ENCODE measurements around the gene TTLL9. TPM values are rescaled to one million over a fixed set of nuclear protein-coding genes. Genes with fewer than 3 reads are reported as not detected.
"Not testable (repeated sequence)": the region's sequence is repeated elsewhere in the genome, so short reads cannot be mapped to it uniquely, and the experiment has no call there.

Gene TTLL9
- total and polyA plus RNA-seq, 8 donors = 0.14 to 1.4 (median 0.35) TPM; not detected in 1

DNA sequence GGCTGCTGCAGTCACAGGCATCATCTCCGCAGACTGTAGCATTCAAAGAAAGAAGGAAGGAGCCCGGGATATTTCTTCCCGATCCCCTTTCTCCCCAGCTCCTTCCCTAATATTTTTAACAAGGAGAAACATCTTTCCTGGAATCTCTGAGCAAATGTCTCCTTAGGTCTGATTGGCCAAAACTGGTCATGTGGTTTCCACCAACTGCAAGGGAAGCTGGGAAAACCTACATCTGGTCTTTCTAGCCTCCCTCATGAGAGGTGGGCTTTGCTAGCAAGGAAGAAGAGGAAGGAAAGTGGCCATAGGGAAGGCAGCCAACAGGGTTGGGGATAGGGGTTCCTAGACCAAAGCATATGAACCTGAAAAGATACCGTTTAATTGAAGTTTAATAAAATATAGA is 46.3 kb downstream of the TTLL9 start:
- H3K27me3 ChIP-seq = no peaks in the 10 kb centered on the region
- H3K27ac ChIP-seq = no peak overlapping the region
- no peaks in the 10 kb centered on the region for H3K4me1 ChIP-seq
- intact Hi-C loops (cut with DNase I) = no loop called here
- WGBS, 2 donors = 75 to 86% methylated on average over 4 of the region's 4 CpGs
- DNase-seq (no peak), ATAC-seq (no peak), FAIRE-seq (no peak)
- H3K9me3 ChIP-seq = no peaks in the 10 kb centered on the region
- H3K4me3 ChIP-seq = no peak overlapping the region
- no peaks in the 10 kb centered on the region for H3K36me3 ChIP-seq
- TF ChIP-seq, protein P1, sequence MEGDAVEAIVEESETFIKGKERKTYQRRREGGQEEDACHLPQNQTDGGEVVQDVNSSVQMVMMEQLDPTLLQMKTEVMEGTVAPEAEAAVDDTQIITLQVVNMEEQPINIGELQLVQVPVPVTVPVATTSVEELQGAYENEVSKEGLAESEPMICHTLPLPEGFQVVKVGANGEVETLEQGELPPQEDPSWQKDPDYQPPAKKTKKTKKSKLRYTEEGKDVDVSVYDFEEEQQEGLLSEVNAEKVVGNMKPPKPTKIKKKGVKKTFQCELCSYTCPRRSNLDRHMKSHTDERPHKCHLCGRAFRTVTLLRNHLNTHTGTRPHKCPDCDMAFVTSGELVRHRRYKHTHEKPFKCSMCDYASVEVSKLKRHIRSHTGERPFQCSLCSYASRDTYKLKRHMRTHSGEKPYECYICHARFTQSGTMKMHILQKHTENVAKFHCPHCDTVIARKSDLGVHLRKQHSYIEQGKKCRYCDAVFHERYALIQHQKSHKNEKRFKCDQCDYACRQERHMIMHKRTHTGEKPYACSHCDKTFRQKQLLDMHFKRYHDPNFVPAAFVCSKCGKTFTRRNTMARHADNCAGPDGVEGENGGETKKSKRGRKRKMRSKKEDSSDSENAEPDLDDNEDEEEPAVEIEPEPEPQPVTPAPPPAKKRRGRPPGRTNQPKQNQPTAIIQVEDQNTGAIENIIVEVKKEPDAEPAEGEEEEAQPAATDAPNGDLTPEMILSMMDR (IDR thresholded peaks at IDR 0.05) = no peak

GRCh38 chr20:31917962-31918412 is 47.6 kb downstream of the TTLL9 start:
- FAIRE-seq; H3K4me1 ChIP-seq; H3K4me3 ChIP-seq; H3K9me3 ChIP-seq; ATAC-seq; DNase-seq; H3K27ac ChIP-seq; H3K36me3 ChIP-seq; H3K27me3 ChIP-seq; intact Hi-C loops (cut with DNase I): not testable (repeated sequence)
- 7 to 13% methylated on average over 7 of the region's 7 CpGs for WGBS, 2 donors

DNA sequence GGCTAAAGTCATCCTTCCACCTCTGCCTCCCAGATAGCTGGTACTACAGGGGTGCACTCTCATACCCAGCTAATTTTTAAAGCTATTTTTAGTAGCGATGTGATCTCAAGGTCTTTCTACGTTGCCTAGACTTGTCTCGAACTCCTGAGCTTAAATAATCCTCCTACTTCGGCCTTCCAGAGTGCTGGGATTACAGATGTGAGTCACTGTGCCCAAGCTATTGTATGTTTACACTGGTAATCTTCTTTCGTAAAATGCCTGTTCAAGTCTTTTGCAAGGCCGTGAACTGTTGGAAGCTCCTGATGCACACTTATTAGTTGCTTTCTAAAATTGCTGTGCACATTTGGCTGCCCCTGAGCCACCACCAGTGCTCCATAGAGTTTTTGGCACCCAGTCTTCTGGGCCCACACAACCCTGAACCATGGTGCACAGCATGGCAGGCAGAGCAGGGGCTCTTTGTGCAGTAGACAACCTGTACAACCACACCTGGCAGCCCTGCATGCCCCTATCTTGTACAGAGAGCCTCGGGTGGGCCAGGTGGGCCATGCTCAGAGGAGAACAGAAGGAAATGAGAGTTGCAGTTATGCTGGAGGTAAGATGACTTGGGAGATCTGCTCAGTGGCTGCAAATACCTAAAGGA is 48.2 kb downstream of the TTLL9 start:
- TF ChIP-seq, protein P1 (IDR thresholded peaks at IDR 0.05) = no peak
- DNase-seq = no peak
- WGBS, 2 donors = 56% methylated on average over 7 of the region's 7 CpGs

DNA sequence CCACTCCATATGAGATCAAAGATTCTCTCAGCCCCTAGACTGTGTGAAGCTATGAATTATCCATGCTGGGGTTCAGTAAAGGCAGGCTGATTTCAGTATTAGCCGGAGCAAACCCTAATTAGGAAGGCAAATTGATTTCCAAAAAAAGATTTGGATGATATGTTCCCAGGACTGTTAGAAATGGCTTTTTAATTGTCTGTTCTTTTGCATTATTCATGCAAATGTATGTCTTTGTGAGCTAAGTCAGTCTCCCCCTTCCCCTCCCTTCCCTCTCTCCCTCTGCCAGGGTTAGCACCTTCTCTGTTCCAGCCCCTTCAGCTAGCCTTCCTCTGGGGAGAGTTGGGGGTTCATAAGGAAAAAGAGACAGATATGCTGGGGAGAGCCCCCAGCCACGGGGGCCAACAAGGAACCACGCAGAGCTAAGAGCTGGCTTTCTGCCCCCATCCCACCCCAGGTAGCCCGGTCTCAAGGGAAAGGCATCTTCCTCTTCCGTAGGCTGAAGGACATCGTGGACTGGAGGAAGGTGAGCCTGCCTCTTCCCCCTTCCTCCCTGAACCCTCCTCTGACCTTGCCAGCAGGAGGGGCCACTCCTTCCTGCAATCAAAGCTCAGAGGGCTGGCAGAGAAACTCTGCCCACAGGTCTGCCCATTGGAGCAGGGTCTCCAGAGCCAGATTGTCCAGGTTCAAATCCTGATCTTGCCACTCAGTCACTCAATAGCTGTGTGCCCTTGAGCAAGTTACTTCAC is 49.1 kb downstream of the TTLL9 start:
- no peaks in the 10 kb centered on the region for H3K9me3 ChIP-seq
- intact Hi-C loops (cut with DNase I) = no loop called here
- FAIRE-seq = no peak
- H3K27ac ChIP-seq = no peak overlapping the region
- ATAC-seq = no peak
- no peaks in the 10 kb centered on the region for H3K36me3 ChIP-seq
- 40 to 55% methylated on average over 6 of the region's 6 CpGs for WGBS, 2 donors
- H3K4me1 ChIP-seq = no peaks in the 10 kb centered on the region
- no peak for DNase-seq
- TF ChIP-seq, protein P1 (IDR thresholded peaks at IDR 0.05) = no peak
- no peaks in the 10 kb centered on the region for H3K27me3 ChIP-seq
- no peak overlapping the region for H3K4me3 ChIP-seq

More for the DNA sequence above, 48.2 kb downstream of the TTLL9 start:
- no peaks in the 10 kb centered on the region for H3K4me1 ChIP-seq
- H3K36me3 ChIP-seq = no peaks in the 10 kb centered on the region
- no peak overlapping the region for H3K27ac ChIP-seq
- no peaks in the 10 kb centered on the region for H3K27me3 ChIP-seq
- H3K9me3 ChIP-seq = no peaks in the 10 kb centered on the region
- no peak overlapping the region for H3K4me3 ChIP-seq
- FAIRE-seq = no peak
- intact Hi-C loops (cut with DNase I) = no loop called here
- no peak for ATAC-seq

DNA sequence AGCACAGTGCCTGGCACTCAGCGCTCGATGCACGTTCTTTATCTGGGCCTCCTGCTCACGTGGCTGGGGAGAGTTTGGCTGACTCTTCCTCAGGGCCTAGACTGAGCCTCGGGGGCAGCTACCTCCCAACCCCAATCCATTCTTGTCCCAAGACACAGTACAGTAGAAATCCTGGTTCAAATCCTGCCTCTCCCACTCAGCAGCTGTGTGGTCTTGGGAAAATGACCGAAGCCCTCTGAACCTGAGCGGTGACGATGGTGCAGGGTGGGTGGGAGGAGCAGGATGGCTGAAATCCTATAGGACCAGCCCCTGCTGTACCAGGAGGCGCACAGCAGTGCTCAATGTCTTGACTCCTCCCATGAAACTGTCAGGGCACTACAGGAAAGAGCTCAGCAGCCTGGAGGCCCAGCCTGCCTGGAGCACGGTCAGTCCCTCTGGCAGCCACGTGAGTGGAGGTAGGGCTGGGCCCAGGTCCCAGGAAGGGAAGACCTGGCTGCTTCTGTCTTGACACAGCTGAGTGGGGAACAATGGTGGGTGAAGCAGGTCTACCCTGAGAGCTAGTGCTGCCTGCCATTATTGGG is 49.9 kb downstream of the TTLL9 start:
- no peak for FAIRE-seq
- Histone ChIP-seq H3K9me3 (no peaks in the 10 kb centered on the region), H3K36me3 (no peaks in the 10 kb centered on the region), H3K4me3 (no peak overlapping the region), H3K4me1 (no peaks in the 10 kb centered on the region), H3K27me3 (no peaks in the 10 kb centered on the region), H3K27ac (no peak overlapping the region)
- no peak for DNase-seq
- no peak for ATAC-seq
- WGBS, 2 donors = 64 to 76% methylated on average over 11 of the region's 11 CpGs
- intact Hi-C loops (cut with DNase I) = no loop called here
- TF ChIP-seq, protein P1 (IDR thresholded peaks at IDR 0.05) = no peak

GRCh38 chr20:31921480-31921879 is 51.0 kb downstream of the TTLL9 start:
- H3K27me3 ChIP-seq; DNase-seq; H3K4me1 ChIP-seq; H3K36me3 ChIP-seq; H3K9me3 ChIP-seq; H3K27ac ChIP-seq; FAIRE-seq; ATAC-seq; H3K4me3 ChIP-seq; intact Hi-C loops (cut with DNase I): not testable (repeated sequence)
- 77 to 90% methylated on average over 4 to 5 of the region's 5 CpGs for WGBS, 2 donors
